ENCODE results near the gene WDFY2. TPM values are rescaled to one million over a fixed set of nuclear protein-coding genes. Genes with fewer than 3 reads are reported as not detected.

WDFY2 gene
- total and polyA plus RNA-seq, 9 donors = 5.4 to 17.9 (median 12.6) TPM

GRCh38 chr13:51768976-51769375 is 184.7 kb downstream of the WDFY2 start:
- Histone ChIP-seq H3K9me3 (no peaks in the 10 kb centered on the region), H3K27me3 (no peaks in the 10 kb centered on the region), H3K4me3 (no peak overlapping the region), H3K36me3 (no peaks in the 10 kb centered on the region), H3K4me1 (ENCODE audit: insufficient read depth) (peaks cover 20% of the 10 kb centered on the region), H3K27ac (peak overlapping the region; percentile 67 to 97)
- DNase-seq = no peak
- no peak for TF ChIP-seq EP300 (IDR thresholded peaks at IDR 0.05)
- TF ChIP-seq POLR2A (IDR thresholded peaks at IDR 0.05) = no peak
- TF ChIP-seq CTCF (IDR thresholded peaks at IDR 0.05) = no peak
- intact Hi-C loops (cut with DNase I) = no loop called here
- 93 to 95% (median 95%) methylated on average over 19 of the region's 19 CpGs for WGBS, 3 donors

- Histone ChIP-seq H3K4me3 (no peak overlapping the region), H3K4me1 (ENCODE audit: insufficient read depth) (peaks cover 18% of the 10 kb centered on the region), H3K27ac (peak overlapping the region; percentile 67 to 97), H3K36me3 (no peaks in the 10 kb centered on the region), H3K9me3 (no peaks in the 10 kb centered on the region), H3K27me3 (no peaks in the 10 kb centered on the region)
- 28 to 30% (median 29%) methylated on average over 11 of the region's 11 CpGs for WGBS, 3 donors
- intact Hi-C loops (cut with DNase I) = no loop called here
- peak; percentile 86 for TF ChIP-seq EP300 (IDR thresholded peaks at IDR 0.05)
- no peak for TF ChIP-seq CTCF (IDR thresholded peaks at IDR 0.05)
- TF ChIP-seq POLR2A (IDR thresholded peaks at IDR 0.05) = no peak
- DNase-seq = peak in 4 of 5 donors; percentile 83 to 92 (median 88)
These were observed 185.3 kb downstream of the WDFY2 start for GRCh38 chr13:51769455-51770127.

GRCh38 chr13:51770160-51770559 is 185.9 kb downstream of the WDFY2 start:
- H3K9me3 ChIP-seq = no peaks in the 10 kb centered on the region
- no peak overlapping the region for H3K4me3 ChIP-seq
- intact Hi-C loops (cut with DNase I) = no loop called here
- H3K4me1 ChIP-seq (ENCODE audit: insufficient read depth) = peaks cover 14% of the 10 kb centered on the region
- no peak for TF ChIP-seq EP300 (IDR thresholded peaks at IDR 0.05)
- H3K27ac ChIP-seq = peak overlapping the region; percentile 67 to 97
- 71 to 80% (median 73%) methylated on average over 6 of the region's 6 CpGs for WGBS, 3 donors
- no peaks in the 10 kb centered on the region for H3K36me3 ChIP-seq
- H3K27me3 ChIP-seq = no peaks in the 10 kb centered on the region
- DNase-seq = no peak

GRCh38 chr13:51770681-51771417 is 186.6 kb downstream of the WDFY2 start:
- Histone ChIP-seq H3K36me3 (no peaks in the 10 kb centered on the region), H3K27ac (peak overlapping the region; percentile 67 to 97), H3K4me3 (no peak overlapping the region), H3K9me3 (no peaks in the 10 kb centered on the region), H3K4me1 (ENCODE audit: insufficient read depth) (peaks cover 14% of the 10 kb centered on the region), H3K27me3 (no peaks in the 10 kb centered on the region)
- WGBS, 3 donors = 91 to 92% (median 92%) methylated on average over 11 of the region's 11 CpGs
- intact Hi-C loops (cut with DNase I) = no loop called here
- DNase-seq = no peak
- no peak for TF ChIP-seq CTCF (IDR thresholded peaks at IDR 0.05)
- TF ChIP-seq POLR2A (IDR thresholded peaks at IDR 0.05) = no peak
- no peak for TF ChIP-seq EP300 (IDR thresholded peaks at IDR 0.05)
